ENCODE measurements around the gene GNA12. TPM values are rescaled to one million over a fixed set of nuclear protein-coding genes. Genes with fewer than 3 reads are reported as not detected.
"Not testable (repeated sequence)": the region's sequence is repeated elsewhere in the genome, so short reads cannot be mapped to it uniquely, and the experiment has no call there.

GNA12 gene
- total and polyA plus RNA-seq, 11 donors = 10.7 to 56.5 (median 34.9) TPM

- H3K4me1 ChIP-seq = peaks cover 6 to 63% (median 38%) of the 10 kb centered on the region in 12 donors
- TF ChIP-seq POLR2A (IDR thresholded peaks at IDR 0.05) = no peak
- TF ChIP-seq, protein P1, sequence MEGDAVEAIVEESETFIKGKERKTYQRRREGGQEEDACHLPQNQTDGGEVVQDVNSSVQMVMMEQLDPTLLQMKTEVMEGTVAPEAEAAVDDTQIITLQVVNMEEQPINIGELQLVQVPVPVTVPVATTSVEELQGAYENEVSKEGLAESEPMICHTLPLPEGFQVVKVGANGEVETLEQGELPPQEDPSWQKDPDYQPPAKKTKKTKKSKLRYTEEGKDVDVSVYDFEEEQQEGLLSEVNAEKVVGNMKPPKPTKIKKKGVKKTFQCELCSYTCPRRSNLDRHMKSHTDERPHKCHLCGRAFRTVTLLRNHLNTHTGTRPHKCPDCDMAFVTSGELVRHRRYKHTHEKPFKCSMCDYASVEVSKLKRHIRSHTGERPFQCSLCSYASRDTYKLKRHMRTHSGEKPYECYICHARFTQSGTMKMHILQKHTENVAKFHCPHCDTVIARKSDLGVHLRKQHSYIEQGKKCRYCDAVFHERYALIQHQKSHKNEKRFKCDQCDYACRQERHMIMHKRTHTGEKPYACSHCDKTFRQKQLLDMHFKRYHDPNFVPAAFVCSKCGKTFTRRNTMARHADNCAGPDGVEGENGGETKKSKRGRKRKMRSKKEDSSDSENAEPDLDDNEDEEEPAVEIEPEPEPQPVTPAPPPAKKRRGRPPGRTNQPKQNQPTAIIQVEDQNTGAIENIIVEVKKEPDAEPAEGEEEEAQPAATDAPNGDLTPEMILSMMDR (IDR thresholded peaks at IDR 0.05) = no peak
- intact Hi-C loops (cut with DNase I) = loop anchor here in 5 of 10 donors (5.0 to 10.0 kb wide), 3 partner anchors 66 to 106 kb away; partner anchors contain the start of gene GNA12 (in 3 of the 5)
- no peaks in the 10 kb centered on the region for H3K27me3 ChIP-seq
- ATAC-seq (no peak), DNase-seq (peak in 1 of 5 donors; percentile 27)
- H3K36me3 ChIP-seq = no peaks in the 10 kb centered on the region
- H3K27ac ChIP-seq = peak overlapping the region in 6 of 12 donors; percentile 6 to 59 (median 30)
- peak overlapping the region in 1 of 12 donors; percentile 12 for H3K4me3 ChIP-seq
- peaks cover 0 to 3% (median 0%) of the 10 kb centered on the region in 12 donors for H3K9me3 ChIP-seq
- 92 to 94% (median 93%) methylated on average over 19 of the region's 19 CpGs for WGBS, 4 donors
These were observed 105.2 kb downstream of the GNA12 start for GRCh38 chr7:2738766-2739549.

DNA sequence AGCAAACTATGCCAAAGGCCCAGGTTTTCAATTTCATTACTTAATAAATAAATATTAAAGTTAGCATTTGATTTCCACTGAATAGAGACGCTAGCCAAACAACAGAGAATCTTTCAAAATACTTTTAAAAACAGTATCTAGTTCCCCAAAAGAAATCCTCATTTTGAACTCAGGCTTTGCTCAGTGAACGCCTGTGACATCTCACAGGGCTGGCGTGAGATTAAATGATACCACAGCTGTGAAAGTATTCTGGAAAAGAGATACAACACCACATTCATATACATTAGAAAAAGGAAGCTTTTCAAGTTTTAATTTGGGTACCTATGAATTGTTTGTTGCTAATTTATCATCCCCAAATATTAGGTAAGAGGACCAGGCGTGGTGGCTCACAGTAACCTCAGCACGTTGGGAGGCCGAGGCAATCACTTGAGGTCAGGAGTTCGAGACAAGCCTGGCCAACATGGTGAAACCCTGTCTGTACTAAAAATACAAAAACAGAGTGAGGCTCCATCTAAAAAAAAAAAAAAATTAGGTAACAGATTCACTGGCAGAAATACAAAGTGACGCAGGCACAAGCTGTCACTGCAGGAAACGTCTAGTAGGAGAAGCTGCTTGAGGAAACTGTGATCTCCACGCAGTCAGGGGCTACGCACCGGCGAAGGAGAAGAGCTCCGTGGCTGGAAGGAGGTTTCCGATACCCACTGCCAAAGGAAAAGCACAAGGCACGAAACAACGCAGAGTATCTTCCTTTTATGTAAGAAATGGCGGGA, 106.2 kb downstream of the GNA12 start:
- Histone ChIP-seq H3K27me3 (no peaks in the 10 kb centered on the region), H3K36me3 (no peaks in the 10 kb centered on the region), H3K27ac (peak overlapping the region in 9 of 12 donors; percentile 4 to 59 (median 32)), H3K4me3 (peak overlapping the region in 3 of 12 donors; percentile 1 to 31 (median 12)), H3K9me3 (peaks cover 0 to 10% (median 0%) of the 10 kb centered on the region in 12 donors), H3K4me1 (peaks cover 6 to 68% (median 45%) of the 10 kb centered on the region in 12 donors)
- ATAC-seq (peak in 3 of 4 donors; percentile 13 to 64 (median 37)), DNase-seq (peak in 4 of 5 donors; percentile 67 to 72 (median 69))
- intact Hi-C loops (cut with DNase I) = loop anchor here in 5 of 10 donors (5.0 to 10.0 kb wide), 3 partner anchors 67 to 107 kb away; partner anchors contain the start of gene GNA12 (in 3 of the 5)
- TF ChIP-seq, protein P1 (IDR thresholded peaks at IDR 0.05) = no peak
- no peak for TF ChIP-seq POLR2A (IDR thresholded peaks at IDR 0.05)
- 30 to 48% (median 36%) methylated on average over 18 of the region's 18 CpGs for WGBS, 4 donors

DNA sequence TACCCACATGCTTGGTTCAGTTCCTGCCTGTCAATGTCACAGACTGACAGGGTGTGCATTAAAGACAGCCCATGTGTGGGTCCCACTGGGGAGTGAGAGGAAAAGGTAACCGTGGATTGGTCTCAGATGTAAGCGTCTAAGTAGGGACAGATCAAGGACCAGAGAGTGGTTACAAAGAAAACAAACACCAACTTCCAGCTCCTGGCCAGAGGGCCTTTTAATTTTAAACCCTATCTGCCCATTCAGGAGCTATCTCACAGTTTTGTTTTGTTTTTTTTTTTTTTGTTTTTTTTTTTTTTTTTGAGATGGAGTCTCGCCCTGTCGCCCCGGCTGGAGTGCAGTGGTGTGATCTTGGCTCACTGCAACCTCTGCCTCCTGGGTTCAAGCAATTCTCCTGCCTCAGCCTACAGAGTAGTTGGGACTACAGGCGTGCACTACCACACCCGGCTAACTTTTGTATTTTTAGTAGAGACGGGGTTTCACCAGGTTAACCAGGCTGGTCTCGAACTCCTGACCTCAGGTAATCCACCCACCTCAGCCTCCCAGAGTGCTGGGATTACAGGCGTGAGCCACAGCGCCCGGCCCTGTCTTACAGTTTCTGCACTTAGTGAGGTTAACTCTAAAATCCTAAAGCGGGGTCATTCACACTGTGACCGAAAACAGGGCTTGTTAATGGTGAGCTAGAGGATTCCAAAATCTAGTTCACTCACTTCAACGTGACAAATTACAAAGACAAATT, 106.9 kb downstream of the GNA12 start:
- Histone ChIP-seq H3K9me3 (peaks cover 0 to 10% (median 0%) of the 10 kb centered on the region in 12 donors), H3K27ac (peak overlapping the region in 2 of 12 donors; percentile 29 to 59), H3K4me1 (peaks cover 6 to 67% (median 42%) of the 10 kb centered on the region in 12 donors)
- peak in 1 of 5 donors; percentile 12 for DNase-seq
- intact Hi-C loops (cut with DNase I) = loop anchor here in 5 of 10 donors (5.0 to 10.0 kb wide), 3 partner anchors 68 to 108 kb away; partner anchors contain the start of gene GNA12 (in 3 of the 5)
- H3K4me3 ChIP-seq, H3K27me3 ChIP-seq, H3K36me3 ChIP-seq, ATAC-seq: not testable (repeated sequence)
- 91 to 95% (median 94%) methylated on average over 15 of the region's 15 CpGs for WGBS, 4 donors

GRCh38 chr7:2736411-2736914, 107.6 kb downstream of the GNA12 start:
- Histone ChIP-seq H3K9me3 (peaks cover 0 to 10% (median 0%) of the 10 kb centered on the region in 12 donors), H3K27ac (no peak overlapping the region), H3K27me3 (no peaks in the 10 kb centered on the region), H3K36me3 (peaks cover 0 to 4% (median under 1%) of the 10 kb centered on the region in 9 donors), H3K4me1 (peaks cover 6 to 63% (median 40%) of the 10 kb centered on the region in 12 donors), H3K4me3 (no peak overlapping the region)
- TF ChIP-seq, protein P1 (IDR thresholded peaks at IDR 0.05) = no peak
- no peak for TF ChIP-seq POLR2A (IDR thresholded peaks at IDR 0.05)
- intact Hi-C loops (cut with DNase I) = loop anchor here in 5 of 10 donors (5.0 to 10.0 kb wide), 3 partner anchors 68 to 108 kb away; partner anchors contain the start of gene GNA12 (in 3 of the 5)
- ATAC-seq = peak in 1 of 4 donors; percentile 1
- 87 to 96% (median 93%) methylated on average over 11 to 17 of the region's 17 CpGs for WGBS, 4 donors
- peak in 1 of 5 donors; percentile 20 for DNase-seq
